Activated CD8-positive, alpha-beta memory T cell treated with anti-CD3 and anti-CD28 coated beads for 24 hours (primary cell): Measurements from ENCODE around the gene RAB3GAP2.
"Not testable (repeated sequence)": the region's sequence is repeated elsewhere in the genome, so short reads cannot be mapped to it uniquely, and the experiment has no call there.

Experiments used
- DNase-seq: peaks from one replicate; pipeline ENCODE4 v3.0.0-alpha.2; 2020

Gene RAB3GAP2

GRCh38 chr1:220287129-220287528 is 14.9 kb upstream of the RAB3GAP2 start:
- DNase-seq: no peak

DNA sequence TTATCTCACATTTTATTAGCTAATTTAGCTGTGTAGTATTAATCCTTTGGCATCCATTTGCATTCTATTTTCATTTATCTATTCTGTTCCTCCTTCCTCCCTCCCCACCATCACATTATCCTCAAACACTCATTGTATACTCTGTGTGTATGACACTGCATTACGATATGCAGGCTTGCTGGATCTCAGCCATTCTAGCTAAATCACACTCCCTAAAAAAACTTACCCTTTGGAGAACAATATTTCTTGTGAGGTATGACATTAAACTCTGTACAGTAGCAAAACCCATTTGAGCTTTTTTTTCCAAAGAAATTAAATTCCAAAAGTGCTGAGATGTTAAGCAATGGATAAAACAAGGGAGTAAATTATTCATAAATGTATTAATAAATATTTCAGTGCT is 11.4 kb upstream of the RAB3GAP2 start:
- no peak for DNase-seq

DNA sequence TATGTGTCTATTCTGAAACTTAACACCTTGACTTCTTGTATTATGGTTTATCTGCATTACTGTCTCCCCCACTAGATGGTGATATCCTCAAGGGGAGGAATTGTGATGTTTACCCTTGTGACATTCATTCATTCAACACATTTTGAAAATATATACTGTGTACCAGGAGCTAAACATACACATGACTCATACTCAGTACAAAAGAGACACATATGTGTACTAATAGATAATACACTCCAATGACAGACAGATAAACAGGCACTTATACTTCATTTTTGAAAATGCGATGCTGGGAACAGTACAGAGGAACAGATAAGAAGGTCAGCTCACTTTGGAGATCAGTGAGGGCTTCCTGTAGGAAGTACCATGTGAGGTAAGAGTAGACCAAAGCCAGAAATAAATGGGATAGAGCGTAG is 8.9 kb upstream of the RAB3GAP2 start:
- DNase-seq: no peak

DNA sequence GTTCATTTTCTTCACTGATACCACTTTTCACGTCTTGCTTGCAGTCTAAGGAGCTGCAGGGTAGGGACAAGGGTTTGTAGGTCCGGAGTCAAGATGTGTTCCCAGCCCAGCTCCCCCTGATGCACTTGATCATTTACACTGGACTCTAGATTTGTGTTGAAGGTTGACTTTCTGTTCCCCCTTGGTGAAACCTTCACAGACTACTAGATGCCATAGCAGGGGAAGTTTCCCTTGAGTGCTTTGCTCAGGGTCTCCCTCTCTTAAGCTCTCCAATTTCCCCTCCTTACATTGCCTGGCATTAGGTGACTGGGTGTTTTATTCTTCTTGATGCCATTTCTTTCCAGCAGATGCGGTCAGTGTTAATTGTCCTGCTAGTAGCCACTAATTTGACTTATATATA is 8.0 kb upstream of the RAB3GAP2 start:
- no peak for DNase-seq

GRCh38 chr1:220278991-220279390 is 6.7 kb upstream of the RAB3GAP2 start:
- DNase-seq: no peak

DNA sequence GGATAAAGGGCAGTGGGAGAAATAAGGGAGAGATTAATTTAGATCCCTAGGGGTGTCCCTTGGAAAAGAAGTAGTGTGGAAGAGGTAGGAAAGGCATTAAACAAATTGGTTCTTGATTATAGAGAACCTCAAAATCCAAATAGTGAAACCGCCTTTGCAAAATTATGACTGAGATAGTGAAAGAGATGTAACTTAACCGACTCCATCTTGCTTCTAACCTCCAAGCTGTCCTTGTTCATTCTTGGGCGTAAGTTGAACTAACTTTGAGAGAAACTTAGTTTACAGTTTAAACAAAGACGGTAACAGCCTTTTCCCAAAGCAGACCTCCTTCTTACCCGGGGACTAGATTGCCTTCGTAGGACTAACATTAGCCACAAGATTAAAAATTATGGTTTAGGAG is 3.2 kb upstream of the RAB3GAP2 start:
- no peak for DNase-seq

DNA sequence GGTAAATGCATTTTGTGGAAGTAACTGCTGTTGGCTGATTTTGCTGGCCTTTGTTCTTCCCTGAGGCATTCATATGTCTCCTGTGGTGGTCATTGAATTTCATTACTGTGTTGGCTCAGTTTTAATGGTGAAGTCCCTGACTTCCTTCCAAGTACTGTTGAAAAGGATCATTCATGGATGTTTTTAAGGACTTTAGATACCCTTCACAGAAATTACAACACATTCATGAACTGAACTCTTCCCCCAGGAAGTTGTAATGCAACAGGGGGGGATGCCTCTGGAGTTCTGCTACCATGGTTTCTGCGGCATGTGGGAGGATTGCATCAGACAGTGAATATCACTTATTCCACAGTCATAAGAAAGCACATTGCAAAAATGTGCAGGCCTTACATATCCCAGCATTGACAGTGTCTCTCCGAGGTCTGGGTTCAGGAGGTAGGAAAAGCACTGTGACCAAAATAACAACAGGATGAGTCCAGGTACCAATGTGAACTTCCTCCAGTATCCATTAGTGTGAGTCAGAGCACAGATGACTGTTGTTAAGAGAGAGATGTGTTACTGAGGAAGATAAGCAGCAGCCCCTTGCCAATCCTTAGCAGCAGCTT is 2.1 kb upstream of the RAB3GAP2 start:
- no peak for DNase-seq

DNA sequence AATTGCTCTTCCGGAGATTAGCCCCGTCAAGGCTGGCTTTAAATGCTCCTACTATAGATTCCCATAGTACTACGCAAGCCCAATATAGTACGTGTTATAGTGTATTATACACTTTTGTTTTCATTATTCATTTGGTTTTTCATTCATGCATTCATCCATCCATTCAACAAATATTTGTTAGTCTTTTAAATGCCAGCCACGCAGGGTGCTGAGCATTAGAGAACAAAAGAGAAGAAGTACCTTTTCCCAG is 513 bp upstream of the RAB3GAP2 start:
- no peak for DNase-seq

- DNase-seq: no peak
These were observed 577 bp downstream of the RAB3GAP2 start for GRCh38 chr1:220271706-220272046.

DNA sequence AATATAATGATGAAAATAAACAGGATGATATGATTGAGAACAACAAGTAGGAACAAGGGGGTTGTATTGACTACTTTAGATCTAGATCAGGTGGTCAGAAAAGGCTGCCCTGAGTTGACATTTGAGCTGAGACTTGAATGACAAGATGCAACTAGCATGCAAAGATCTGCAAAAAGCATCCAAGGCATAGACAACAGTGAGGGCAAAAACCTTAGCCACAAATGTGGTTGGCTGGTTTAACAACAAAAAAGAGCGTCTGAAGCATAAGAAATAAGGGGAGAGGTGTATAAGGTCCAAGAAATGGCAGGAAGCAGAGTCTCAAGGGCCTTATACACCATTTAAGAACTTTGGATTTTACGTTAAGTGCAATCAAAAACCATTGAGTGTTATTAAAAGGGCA is 3.2 kb downstream of the RAB3GAP2 start:
- DNase-seq: no peak

DNA sequence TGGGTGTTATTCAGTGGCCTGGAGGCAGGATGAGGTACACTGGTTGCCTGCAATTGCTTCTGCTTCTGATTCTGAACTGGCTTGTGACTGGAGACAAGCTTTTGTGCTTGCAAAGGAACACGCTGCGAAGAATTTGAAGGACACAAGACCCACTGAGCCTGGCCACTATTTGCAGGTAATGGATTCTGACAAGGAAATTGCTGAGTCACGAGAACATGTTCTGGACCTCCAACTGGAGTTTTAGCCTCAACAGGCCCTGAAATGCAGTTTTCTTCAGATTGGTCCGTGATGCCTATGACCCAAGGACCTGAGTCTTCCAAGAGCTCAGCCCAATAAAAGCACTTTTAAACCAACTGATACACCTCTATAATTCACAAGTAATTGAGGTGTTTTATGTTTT is 4.6 kb downstream of the RAB3GAP2 start:
- no peak for DNase-seq

- DNase-seq: not testable (repeated sequence)
These were observed 12.0 kb downstream of the RAB3GAP2 start for GRCh38 chr1:220260228-220260627.

DNA sequence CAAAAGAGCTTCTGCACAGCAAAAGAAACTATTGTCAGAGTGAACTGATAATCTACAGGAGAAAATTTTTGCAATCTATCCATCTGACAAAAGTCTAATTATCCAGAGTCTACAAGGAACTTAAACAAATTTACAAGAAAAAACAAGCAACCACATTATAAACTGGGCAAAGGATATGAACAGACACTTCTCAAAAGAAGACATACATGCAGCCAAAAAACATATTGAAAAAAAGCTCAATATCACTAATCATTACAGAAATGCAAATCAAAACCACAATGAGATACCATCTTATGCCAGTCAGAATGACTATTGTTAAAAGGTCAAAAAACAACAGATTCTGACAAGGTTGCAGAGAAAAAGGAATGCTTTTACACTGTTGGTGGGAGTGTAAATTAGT is 12.5 kb downstream of the RAB3GAP2 start:
- DNase-seq: not testable (repeated sequence)

DNA sequence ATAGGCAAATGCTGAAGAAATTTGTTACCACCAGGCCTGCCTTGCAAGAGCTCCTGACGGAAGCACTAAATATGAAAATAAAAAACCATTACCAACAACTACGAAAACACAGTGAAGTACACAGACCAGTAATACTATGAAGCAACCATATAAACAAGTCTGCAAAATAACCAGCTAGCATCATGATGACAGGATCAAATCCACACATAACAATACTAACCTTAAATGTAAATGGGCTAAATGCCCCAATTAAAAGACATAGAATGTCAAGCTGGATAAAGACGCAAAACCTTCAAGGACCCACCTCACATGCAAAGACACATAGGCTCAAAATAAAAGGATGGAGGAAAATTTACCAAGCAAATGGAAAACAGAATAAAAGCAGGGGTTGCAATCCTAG is 16.1 kb downstream of the RAB3GAP2 start:
- DNase-seq: not testable (repeated sequence)

GRCh38 chr1:220255204-220255603 is 17.0 kb downstream of the RAB3GAP2 start:
- no peak for DNase-seq

- DNase-seq: not testable (repeated sequence)
These were observed 19.0 kb downstream of the RAB3GAP2 start for GRCh38 chr1:220253290-220253689.

DNA sequence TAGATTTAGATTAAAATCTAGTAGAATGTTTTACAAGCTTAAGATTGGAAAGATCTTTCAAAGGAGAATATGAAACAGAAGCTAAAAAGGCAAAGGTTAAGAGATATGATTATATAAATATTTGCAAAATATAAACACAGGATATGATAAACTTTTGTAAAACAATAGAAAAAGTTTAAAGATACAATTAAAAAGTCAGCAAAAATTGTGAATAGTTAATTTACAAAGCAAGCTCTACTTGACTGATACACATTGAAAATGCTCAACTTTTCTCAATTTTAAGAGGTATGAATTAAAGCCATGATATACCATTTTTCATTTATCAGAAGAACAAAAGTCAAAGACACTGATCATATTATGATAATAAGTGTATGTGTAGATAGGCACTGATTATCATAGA is 21.0 kb downstream of the RAB3GAP2 start:
- no peak for DNase-seq

- DNase-seq: no peak
These were observed 21.6 kb downstream of the RAB3GAP2 start for GRCh38 chr1:220250681-220251080.

DNA sequence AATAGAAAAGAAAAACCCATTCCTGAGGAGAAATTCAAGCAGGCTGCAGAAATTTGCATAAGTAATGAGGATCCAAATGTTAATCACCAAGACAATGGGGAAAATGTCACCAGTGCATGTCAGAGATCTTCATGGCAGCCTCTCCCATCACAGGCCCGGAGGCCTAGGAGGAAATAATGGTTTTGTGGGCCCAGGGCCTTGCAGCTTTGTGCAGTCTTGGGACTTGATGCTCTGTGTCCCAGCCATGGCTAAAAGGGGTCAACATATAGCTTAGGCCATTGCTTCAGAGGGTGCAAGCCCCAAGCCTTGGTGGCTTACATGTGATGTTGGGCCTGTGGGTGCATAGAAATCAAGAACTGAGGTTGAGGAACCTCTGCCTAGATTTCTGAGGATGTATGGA is 22.7 kb downstream of the RAB3GAP2 start:
- no peak for DNase-seq

DNA sequence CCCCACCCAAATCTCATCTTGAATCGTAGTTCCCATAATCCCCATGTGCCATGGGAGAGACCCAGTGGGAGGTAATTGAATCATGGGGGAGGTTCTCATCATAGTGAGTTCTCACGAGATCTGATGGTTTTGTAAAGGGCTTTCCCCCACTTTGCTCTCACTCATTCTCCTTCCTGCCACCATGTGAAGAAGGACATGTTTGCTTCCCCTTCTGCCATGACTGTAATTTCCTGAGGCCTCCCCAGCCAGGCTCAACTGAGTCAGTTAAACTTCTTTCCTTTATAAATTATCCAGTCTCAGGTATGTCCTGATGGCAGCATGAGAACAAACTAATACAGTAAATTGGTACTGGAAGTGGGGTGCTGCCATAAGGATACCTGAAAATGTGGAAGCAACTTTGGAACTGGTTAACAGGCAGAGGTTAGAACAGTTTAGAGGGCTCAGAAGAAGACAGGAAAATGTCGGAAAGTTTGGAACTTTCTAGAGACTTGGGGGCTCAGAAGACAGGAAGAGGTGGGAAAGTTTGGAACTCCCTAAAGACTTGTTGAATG is 23.5 kb downstream of the RAB3GAP2 start:
- not testable (repeated sequence) for DNase-seq

DNA sequence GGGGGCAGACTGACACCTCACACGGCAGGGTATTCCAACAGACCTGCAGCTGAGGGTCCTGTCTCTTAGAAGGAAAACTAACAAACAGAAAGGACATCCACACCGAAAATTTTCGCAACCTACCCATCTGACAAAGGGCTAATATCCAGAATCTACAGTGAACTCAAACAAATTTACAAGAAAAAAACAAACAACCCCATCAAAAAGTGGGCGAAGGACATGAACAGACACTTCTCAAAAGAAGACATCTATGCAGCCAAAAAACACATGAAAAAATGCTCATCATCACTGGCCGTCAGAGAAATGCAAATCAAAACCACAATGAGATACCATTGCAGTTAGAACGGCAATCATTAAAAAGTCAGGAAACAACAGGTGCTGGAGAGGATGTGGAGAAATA is 26.4 kb downstream of the RAB3GAP2 start:
- DNase-seq: not testable (repeated sequence)

DNA sequence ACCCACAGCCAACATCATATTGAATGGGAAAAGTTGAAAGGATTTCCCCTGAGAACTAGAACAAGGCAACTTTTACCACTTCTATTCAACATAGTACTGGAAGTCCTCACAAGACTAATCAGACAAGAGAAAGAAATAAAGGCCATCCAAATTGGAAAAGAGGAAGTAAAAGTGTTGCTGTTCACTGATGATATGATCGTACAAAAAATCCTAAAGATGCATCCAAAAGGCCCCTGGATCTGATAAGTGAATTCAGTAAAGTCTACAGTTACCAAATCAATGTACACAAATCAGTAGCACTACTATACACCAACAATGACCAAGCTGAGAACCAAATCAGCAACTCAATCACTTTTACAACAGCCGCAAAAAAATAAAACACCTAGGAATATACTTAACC is 28.3 kb downstream of the RAB3GAP2 start:
- DNase-seq: no peak

DNA sequence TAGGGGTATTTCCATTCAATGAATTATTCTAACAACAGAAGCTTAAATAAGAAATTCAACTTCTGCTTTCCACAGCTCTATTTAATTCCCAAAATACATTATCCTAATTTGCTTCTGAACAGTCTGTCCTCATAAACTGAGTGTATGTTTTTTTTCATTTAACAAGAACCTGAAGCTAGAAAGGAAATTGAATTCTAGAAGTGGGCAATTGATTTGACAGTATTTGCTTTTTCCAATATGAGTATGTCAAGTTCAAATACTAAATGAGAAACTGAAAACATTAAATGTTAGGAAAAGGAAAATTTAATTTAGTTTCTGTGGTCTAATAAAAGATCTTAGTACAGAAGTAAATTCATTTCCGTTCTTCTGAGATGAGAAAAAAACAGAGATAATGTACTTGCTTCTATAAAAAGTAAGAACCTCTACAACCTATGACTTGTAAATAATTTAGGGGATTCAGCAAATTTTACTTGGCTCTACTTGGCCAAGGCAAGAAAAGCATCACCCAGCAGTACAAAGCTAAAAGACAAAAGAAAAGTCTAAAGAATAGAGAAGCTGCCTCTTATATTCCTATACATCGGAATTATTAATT is 31.1 kb downstream of the RAB3GAP2 start:
- DNase-seq: no peak

GRCh38 chr1:220239966-220240365 is 32.3 kb downstream of the RAB3GAP2 start:
- no peak for DNase-seq

DNA sequence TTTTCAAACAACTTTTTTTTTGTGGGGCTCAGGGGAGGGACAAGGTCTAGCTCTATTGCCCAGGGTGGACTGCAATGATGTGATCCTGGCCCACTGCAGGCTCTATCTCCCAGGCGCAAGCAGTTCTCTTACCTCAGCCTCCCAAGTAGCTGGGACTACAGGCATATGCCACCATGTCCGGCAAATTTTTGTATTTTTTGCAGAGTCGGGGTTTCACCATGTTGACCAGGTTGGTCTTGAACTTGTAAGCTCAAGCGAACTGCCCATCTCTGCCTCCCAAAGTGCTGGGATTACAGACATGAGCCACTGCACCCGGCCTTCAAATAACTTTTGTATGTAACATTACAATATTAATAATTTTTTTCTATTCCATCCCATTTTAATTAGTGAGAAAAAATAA is 33.0 kb downstream of the RAB3GAP2 start:
- no peak for DNase-seq
